Colonic mucosa (tissue), 4 donors: ENCODE results near the gene NEGR1. TPM values are rescaled to one million over a fixed set of nuclear protein-coding genes. Genes with fewer than 3 reads are reported as not detected.

Experiments
- DNase-seq: peaks from one replicate; pipeline ENCODE4 v3.0.0-alpha.2; 2020
- H3K27ac ChIP-seq: fragments of 200-600 bp; one replicate; pipeline ENCODE4 v1.8.0; 2021
- H3K27me3 ChIP-seq: fragments of 200-600 bp; one replicate; pipeline ENCODE4 v1.8.0; 2021
- H3K36me3 ChIP-seq: fragments of 200-600 bp; one replicate; pipeline ENCODE4 v1.8.0; 2021
- H3K4me1 ChIP-seq: fragments of 200-600 bp; one replicate; pipeline ENCODE4 v1.8.0; 2021; ENCODE audit warnings: mild to moderate bottlenecking
- H3K4me3 ChIP-seq: fragments of 200-600 bp; one replicate; pipeline ENCODE4 v1.8.0; 2021
- H3K9ac ChIP-seq, 2 donors: one replicate each; pipeline ENCODE4 v1.7.0; 2013; ENCODE audit warnings: control low read depth in 2 of 2, low read depth in 2 of 2, low read length in 2 of 2
- H3K9me3 ChIP-seq: fragments of 200-600 bp; one replicate; pipeline ENCODE4 v1.8.0; 2021
- intact Hi-C: fragments of 100-400 bp; cut with DNase I; formaldehyde crosslinking; loops from one replicate; pipeline ENCODE4 v1.14.1; 2022
- total RNA-seq, 2 donors: library from RNA; stranded (reverse); fragmentation: NEBNext Ultra II Directional in 1 of 2; extraction: Animal tissue kit (Norgen Biotek cat#: 25700) in 1 of 2; gene quantifications; one replicate each; pipeline ENCODE4 v1.2.1, GENCODE V29; 2021
- TF ChIP-seq, protein P1 (sequence below): fragments of 200-600 bp; IDR thresholded peaks from one replicate; pipeline ENCODE4 v1.8.0; 2022; ENCODE audit warnings: antibody characterized with exemption, mild to moderate bottlenecking
- donor health status: healthy.
- donor health status: DM: no; HTN: no; CAD: no.
- donor health status: DM: no; HTN: no; CAD: no.

Gene NEGR1
- total RNA-seq, 2 donors from 2014 or later: 4.0 to 9.2 TPM

DNA sequence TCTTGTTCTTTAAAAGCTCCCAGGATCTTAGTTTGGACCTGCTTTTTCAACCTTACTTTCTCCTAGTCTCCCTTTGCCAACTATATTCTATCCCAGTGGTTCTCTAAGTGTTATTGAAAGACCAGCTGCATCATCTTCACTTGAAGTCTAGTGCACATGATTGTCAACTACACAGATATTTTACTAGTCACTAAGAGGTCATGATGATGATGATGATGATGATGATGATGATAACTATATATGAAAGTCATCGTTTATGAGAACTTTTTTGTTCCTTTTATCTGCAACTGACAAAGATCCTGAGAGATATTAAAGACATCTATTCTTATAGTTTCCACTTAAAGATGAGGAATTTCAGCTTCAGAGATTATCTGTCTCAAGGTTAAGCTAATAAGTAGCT, 722.5 kb downstream of the NEGR1 start:
- Histone ChIP-seq H3K9ac (no peak overlapping the region), H3K4me1 (no peaks in the 10 kb centered on the region), H3K36me3 (no peaks in the 10 kb centered on the region), H3K9me3 (no peaks in the 10 kb centered on the region), H3K27me3 (no peaks in the 10 kb centered on the region), H3K27ac (no peak overlapping the region), H3K4me3 (no peak overlapping the region)
- TF ChIP-seq, protein P1, sequence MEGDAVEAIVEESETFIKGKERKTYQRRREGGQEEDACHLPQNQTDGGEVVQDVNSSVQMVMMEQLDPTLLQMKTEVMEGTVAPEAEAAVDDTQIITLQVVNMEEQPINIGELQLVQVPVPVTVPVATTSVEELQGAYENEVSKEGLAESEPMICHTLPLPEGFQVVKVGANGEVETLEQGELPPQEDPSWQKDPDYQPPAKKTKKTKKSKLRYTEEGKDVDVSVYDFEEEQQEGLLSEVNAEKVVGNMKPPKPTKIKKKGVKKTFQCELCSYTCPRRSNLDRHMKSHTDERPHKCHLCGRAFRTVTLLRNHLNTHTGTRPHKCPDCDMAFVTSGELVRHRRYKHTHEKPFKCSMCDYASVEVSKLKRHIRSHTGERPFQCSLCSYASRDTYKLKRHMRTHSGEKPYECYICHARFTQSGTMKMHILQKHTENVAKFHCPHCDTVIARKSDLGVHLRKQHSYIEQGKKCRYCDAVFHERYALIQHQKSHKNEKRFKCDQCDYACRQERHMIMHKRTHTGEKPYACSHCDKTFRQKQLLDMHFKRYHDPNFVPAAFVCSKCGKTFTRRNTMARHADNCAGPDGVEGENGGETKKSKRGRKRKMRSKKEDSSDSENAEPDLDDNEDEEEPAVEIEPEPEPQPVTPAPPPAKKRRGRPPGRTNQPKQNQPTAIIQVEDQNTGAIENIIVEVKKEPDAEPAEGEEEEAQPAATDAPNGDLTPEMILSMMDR: no peak
- intact Hi-C loops: no loop called here
- no peak for DNase-seq

GRCh38 chr1:71557138-71557537, 725.2 kb downstream of the NEGR1 start:
- no peak overlapping the region for H3K9ac ChIP-seq
- no peak for DNase-seq
- H3K27me3 ChIP-seq: no peaks in the 10 kb centered on the region
- TF ChIP-seq, protein P1: no peak
- H3K4me3 ChIP-seq: no peak overlapping the region
- H3K36me3 ChIP-seq: no peaks in the 10 kb centered on the region
- intact Hi-C loops: no loop called here
- no peaks in the 10 kb centered on the region for H3K4me1 ChIP-seq
- no peak overlapping the region for H3K27ac ChIP-seq
- no peaks in the 10 kb centered on the region for H3K9me3 ChIP-seq

DNA sequence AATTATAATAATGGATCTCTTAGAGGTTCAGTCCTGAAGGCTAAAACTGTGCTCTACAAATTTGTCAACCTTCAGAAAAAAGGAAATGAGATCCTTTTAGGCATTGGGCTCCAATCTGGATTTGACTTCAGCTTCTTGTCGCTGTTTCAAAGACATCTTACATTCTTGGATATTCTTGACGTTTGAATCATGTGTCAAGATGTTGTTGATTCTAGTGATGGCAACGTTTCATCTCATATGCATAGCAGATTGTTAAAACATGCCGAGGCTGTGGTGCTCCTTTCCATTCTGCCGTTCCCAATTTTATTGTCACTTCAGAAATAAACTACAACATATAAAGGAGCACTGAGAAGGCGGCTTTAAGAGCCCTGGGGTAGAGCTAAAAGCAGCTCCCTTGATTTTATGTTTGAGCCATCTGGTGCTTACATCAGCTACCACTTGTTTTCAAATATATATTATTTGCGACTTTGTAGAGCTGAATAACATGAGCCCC, 733.9 kb downstream of the NEGR1 start:
- Histone ChIP-seq H3K27me3 (no peaks in the 10 kb centered on the region), H3K36me3 (no peaks in the 10 kb centered on the region), H3K4me1 (no peaks in the 10 kb centered on the region), H3K9ac (no peak overlapping the region), H3K9me3 (no peaks in the 10 kb centered on the region), H3K4me3 (no peak overlapping the region), H3K27ac (no peak overlapping the region)
- intact Hi-C loops: no loop called here
- DNase-seq: no peak
- TF ChIP-seq, protein P1: no peak

DNA sequence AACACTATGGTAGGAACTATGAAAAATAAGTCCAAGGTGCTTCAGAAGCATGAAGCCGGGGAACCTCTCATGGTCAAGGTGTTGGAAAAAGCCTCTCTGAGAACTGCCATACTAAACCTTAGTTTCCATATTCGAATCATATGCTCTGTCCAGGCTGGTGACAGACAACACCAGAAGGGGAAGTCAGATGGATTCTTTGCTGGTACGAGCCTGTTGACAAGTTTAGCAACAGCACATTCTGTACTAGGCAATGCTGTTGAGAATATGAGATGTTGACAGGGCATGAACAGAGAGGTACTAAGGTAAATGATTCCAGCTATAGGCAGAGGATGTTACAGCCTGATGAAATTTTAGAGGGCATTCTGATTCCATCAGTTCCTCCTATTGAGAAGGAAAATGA, 740.2 kb downstream of the NEGR1 start:
- intact Hi-C loops: no loop called here
- no peak for DNase-seq

DNA sequence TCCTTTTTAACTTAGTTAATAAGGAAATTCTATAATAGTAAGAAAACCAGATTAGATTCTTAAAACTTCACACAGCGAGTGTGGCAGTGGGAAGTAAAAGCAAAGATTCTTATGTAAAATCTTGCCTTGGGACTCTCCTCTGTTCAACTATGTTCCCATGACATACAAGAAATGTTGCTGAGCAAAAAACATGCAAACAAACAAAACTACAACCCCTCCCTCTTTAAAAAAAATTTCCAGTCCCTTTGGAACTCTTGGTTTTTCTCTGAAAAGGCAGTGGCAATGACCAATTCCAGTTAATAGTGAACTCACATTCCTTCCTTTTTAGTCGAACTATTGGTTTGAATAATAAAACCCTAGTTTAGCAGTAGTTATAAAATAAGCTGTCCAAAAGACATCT, 748.4 kb downstream of the NEGR1 start:
- Histone ChIP-seq H3K4me3 (no peak overlapping the region), H3K9ac (no peak overlapping the region), H3K9me3 (no peaks in the 10 kb centered on the region), H3K27ac (no peak overlapping the region), H3K36me3 (no peaks in the 10 kb centered on the region), H3K27me3 (no peaks in the 10 kb centered on the region), H3K4me1 (no peaks in the 10 kb centered on the region)
- TF ChIP-seq, protein P1: no peak
- intact Hi-C loops: no loop called here
- no peak for DNase-seq

More for the DNA sequence above, 740.2 kb downstream of the NEGR1 start:
- Histone ChIP-seq H3K27ac (no peak overlapping the region), H3K4me3 (no peak overlapping the region), H3K4me1 (no peaks in the 10 kb centered on the region), H3K27me3 (no peaks in the 10 kb centered on the region), H3K9me3 (no peaks in the 10 kb centered on the region), H3K36me3 (no peaks in the 10 kb centered on the region), H3K9ac (no peak overlapping the region)
- TF ChIP-seq, protein P1: no peak
